Activated CD8-positive, alpha-beta memory T cell treated with anti-CD3 and anti-CD28 coated beads, Interleukin-2, amount 50 U/mL, for 1 hour (primary cell): ENCODE data around the gene DPM1.

Source experiments
- DNase-seq: peaks from one replicate; pipeline ENCODE4 v3.0.0-alpha.2; 2020; ENCODE audit errors: extremely low read depth

Gene DPM1

GRCh38 chr20:50957798-50958614, at the start of gene DPM1:
TSS of gene DPM1 (minus strand) at chr20:50958532. CDS start at chr20:50958523, 9 bp downstream.
- DNase-seq, result peak; percentile 74

DNA sequence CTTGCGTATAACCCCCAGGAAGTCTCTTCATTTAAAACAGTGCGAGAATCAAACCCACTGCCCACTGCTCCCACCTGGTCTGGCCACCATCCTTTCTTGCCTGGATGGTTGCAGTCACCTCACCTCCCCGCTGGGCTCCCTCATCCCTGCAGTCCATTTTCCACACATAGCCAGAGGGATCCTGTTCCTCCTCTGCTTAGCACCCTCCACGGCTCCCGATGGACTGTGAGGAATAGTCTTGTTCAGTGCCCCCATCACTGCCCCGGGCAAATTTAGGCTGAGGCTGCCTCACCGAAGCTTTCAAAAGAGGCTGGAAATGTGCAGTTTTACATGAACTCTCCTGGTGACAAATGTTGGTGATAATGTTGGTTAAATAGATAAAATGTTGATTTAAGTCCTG, 46.9 kb upstream of the DPM1 start:
- DNase-seq, result no peak

GRCh38 chr20:51004781-51005180, 46.4 kb upstream of the DPM1 start:
- no peak for DNase-seq

GRCh38 chr20:51004305-51004727, 46.0 kb upstream of the DPM1 start:
- no peak for DNase-seq

GRCh38 chr20:51003753-51004152, 45.4 kb upstream of the DPM1 start:
- DNase-seq, result no peak

GRCh38 chr20:51002633-51003032, 44.3 kb upstream of the DPM1 start:
- no peak for DNase-seq

DNA sequence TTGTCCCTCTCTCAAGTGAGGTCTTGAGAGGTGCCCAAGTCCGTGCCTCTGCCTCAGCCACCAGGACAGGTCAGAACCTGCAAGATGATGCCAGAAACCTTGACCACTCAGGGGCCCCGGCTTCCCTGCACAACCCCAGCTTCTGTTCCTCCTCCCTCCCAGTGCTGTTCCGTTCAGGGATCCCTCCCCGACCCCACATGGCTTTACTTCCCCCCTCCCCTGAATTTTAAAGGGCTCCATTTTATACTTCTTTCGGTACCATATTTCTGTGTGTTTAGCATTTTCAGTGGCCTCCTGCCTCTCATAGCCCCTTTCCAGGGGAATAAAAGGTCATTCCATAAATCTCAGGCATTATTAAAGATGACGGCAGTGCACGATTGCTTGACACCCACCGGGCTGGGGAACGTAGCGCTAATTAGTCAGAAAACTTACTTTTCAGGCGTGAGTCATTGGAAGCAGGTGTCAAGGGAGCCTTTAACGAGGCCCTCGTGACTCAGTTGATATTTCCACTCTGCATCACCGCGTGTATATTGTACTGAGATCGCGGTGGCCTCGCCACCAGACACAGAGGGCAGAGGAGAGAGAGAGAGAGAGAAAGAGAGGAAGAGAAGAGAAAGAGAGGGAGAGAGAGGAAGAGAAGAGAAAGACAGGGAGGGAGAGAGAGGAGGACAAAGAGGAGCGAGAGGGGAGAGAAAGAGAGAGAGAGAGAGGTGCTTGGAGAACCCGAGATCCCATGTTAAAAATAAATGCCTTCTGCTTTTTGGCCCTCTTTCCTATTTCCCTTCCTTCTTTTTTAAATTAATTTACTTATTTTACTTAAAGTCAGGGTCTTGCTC, 43.3 kb upstream of the DPM1 start:
- DNase-seq, result no peak

- DNase-seq, result no peak
Measured at GRCh38 chr20:50999355-50999754, 41.0 kb upstream of the DPM1 start.

GRCh38 chr20:50996901-50997865, 38.9 kb upstream of the DPM1 start:
- DNase-seq, result no peak

DNA sequence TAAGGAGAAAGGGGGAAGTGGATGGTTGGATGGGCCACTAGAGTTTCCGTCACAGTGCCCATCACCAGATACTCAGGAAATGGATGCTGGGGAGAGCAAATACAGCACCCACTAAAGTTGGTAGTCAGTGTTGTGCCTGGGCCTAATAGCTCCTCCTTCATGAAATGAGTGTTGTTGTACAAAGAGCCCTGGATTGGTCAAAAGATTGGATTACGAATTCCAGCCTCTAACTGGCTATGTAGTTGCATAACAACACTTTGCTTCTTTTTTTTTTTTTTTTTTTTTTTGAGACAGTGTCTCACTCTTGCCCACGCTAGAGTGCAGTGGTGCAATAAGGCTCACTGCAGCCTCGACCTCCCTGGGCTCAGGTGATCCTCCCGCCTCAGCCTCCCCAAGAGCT, 37.2 kb upstream of the DPM1 start:
- DNase-seq, result no peak

- no peak for DNase-seq
Measured at GRCh38 chr20:50993876-50994275, 35.5 kb upstream of the DPM1 start.

DNA sequence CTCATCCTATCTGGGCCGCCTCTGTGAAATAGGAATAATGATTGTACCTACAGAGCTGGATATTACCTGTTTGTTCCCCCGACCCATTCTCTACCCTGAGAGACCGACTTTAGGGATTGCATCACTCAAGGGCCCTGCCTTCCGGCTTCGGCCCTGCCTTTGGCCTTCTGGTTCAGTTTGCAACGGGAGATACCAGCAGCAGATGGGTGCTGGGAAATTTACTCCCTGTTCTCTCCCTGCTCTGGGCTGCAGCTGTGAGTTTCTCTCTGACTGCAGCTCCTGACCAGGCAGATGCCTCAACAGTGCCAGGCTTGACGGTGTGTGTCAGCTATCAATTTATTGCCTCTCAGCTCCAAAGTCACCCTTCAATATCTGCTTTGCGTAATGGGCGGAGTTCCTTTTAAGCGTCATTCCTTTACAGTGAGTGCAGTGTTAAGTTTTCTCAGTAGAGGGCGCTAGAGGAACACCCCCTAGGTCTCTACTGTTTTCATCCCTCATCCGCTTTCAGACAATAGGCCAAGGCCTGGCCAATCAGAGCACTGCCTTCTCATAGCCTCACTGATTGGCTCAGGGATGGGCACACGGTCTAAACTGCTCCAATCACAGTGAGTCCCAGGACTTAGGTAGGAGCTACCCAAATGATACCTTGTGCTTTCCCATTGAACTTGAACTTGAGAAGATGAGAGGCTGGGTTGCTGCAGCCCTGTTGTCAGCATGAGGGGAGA, 34.6 kb upstream of the DPM1 start:
- DNase-seq, result no peak

GRCh38 chr20:50992336-50992732, 34.0 kb upstream of the DPM1 start:
- no peak for DNase-seq

DNA sequence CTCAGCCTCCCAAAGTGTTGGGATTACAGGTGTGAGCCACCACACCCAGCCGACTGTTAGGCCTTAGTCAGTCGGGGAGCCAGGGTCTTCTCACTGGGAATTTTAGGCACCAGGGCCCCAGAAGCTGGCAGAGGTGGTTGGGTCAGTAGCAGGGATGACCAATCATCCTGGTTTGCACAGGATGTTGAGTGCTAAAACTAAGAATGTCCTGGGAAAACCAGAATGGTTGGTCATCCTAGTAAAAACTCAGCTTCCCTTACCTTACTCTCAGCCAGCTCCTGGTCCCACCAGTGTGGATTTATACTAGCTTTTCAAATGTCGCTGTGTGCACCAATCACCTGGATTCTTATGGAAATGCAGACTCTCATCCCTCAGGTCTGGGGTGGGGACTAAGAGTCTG, 32.7 kb upstream of the DPM1 start:
- no peak for DNase-seq

DNA sequence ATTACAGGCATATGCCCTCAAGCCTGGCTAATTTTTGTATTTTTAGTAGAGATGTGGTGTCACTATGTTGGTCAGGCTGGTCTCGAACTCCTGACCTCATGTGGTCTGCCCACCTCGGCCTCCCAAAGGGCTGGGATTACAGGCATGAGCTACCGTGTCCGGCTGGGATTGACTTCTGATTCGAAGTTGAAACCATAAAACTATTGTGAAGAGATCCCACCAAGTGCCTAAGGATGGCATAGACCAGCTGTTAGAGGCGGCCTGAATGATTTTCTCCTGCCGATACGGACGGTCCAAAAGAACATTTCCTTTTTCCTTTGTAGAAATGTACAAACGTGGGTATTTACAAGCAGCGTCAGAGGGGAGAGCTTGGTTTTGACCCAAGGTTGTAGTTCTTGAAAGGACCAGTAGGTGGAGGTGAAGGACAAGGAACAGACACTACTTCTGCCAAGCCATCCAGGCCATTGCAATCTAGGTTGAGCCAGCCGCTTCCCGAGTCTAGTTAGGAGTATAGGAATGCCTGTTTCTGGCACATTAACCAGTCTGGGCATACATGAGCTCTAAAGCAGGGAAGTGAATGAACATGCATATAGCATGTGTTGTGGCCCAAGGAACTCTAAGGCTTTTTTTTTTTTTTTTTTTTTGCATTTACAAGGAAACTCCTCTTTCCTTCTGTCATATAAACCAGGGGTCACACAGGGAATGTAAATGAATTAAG, 29.3 kb upstream of the DPM1 start:
- DNase-seq, result no peak

DNA sequence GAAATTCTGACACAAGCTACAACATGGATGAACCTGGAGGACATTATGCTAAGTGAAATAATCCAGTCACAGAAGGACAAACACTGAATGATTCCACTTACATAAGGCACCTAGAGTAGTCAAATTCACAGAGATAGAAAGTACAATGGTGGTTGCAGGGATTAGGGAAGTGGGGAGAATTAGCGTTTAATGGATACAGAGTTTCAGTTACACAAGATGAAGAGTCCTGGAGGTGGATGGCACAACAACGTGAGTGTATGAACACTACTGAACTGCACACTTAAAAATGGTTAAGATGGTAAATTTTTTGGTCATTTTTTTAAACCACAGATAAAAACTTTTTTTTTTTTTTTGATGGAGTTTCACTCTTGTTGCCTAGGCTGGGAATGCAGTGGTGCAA, 25.0 kb upstream of the DPM1 start:
- DNase-seq, result no peak

DNA sequence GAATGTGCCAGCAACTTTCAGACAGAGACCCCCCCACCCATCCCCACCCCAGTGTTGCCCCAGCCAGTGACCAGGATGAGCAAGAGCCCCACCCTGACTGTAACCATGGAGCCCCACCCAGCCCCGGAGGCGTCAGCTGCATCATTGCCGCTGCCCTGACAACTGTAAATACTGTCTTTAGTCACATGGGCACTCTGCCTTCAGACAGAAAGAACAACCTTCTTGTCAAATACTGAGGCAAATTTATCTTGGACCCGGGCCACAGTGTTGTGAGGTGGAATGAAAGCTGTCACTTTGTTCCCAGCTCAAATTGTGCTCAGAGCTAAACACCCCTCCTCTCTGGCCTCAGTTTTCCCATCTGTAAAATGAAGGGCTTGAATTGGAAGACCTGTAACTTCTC, 24.0 kb upstream of the DPM1 start:
- DNase-seq, result no peak

GRCh38 chr20:50981714-50982048, 23.3 kb upstream of the DPM1 start:
- DNase-seq, result no peak

DNA sequence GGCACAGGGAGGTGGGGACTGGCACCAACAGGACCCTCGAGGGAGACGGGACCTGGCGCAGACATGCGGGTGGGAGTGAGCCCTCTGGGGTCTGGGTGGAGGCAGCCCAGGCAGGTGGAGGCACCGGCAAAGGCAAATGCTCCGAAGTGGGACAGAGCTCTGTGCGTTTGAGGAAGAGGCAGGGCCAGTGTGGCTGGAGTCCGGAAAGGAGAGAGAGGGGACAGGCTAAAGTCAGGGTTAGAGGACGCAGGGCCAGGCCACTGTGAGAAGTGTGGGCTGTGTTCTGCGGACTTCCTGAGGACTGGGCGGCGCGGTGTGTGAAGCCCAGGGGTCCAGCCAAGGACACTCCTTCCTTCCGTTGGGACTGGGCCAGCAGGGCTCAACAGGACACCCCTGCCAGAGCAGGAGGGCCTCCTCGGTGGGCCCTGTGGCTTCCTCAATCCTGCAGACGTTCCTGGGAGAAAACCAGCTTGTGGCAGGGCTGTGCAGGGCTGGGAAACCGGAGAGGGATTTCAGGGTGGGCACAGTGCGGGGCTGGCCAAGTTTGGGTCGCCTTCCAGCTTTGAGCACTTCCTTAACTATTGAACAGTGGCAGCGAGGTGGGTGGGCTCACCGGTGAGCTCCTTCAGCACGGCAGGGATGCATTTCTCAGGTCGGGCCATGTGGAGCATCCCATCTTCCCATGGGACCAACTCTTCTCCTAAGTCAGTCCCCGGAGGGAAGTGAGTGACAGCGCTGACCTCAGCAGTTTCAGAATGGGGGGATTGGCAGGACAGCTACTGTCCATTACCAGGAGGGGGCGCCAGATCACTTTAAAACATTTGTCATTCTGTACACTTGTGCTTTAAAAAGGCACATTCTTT, 22.8 kb upstream of the DPM1 start:
- DNase-seq, result peak; percentile 55
